ENCODE results near the gene TRIM47.

The TRIM47 gene

DNA sequence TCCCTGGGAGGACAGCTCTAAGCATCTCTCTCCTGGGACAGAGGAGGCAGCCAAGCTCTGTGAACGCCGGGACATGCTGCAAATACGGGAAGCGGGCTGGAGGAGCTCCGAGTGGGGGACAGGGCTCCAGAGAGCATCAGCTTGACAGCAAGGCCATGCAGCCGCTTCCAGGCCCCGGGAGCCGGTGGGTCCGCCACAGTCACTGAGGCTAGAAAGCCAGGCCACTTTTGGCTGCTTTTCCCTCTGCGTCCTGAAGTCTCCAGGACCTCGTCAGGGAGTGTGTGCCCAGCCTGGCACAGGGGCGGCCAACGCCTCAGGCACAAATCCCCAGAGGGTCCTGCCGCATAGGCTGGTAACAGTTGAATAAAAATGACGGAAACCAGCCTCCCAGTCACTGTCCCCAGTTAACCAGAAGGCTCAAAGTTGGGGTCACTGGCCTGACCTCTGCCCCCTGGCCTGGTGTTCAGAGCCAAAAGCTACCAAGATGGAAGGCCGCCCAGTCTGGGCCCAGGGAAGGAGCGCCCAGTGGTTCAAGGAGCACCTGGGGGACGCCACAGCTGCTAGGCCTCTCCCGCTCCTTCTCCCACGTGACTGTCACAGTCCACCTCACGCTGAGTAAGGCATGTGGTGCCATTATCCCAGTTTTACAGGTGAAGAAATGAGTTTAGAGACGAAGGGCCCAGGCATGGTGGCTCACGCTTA is 21.5 kb upstream of the TRIM47 start:
- Mint-ChIP-seq H3K4me3 (no peak overlapping the region), H3K27me3 (ENCODE audit: low read depth) (no peaks in the 10 kb centered on the region), H3K36me3 (ENCODE audit: low read depth) (peaks cover 11% of the 10 kb centered on the region), H3K27ac (no peak overlapping the region), H3K4me1 (ENCODE audit: low read depth) (peaks cover 21% of the 10 kb centered on the region), H3K9me3 (no peaks in the 10 kb centered on the region)

DNA sequence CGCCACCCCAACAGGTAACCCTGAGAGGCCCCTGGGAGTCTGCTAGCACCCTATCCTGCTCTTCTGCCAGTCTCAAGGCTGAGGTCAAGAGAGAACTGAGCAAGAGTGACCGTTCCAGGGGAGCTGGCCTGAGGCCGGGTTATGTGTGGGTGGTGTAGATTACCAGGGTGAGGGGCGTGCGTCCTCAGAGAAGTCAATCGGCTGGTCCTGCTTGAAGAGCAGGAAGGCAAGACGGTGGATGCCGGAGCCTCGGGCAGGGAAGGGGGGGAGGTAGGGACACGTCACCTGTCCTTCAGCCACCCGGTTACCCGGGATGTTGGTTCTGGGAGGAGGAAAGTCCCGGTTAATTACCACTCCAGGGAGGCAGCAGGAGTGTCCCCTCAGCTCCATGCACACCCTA is 21.0 kb upstream of the TRIM47 start:
- Mint-ChIP-seq H3K4me3 (no peak overlapping the region), H3K9me3 (no peaks in the 10 kb centered on the region), H3K27ac (no peak overlapping the region)

DNA sequence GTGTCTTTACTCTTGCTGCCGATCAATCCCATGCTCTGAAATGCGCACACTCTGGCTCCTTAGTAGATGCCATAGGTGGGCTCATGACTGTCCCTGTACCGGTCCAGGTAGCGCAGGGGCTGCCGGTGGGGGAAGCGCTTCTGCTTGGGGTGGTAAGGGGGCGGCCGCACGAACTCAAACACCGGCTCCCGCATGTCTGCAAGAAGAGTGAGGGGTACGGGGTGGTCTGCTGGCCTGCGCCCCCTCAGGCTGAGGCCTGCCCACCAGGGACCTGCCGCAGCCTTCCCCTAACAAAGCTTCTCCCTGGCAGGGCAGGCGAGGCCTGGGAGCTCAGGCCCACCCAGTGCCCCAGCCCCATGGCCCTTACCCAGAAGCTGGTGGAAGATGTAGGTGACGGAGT is 20.4 kb upstream of the TRIM47 start:
- no peaks in the 10 kb centered on the region for H3K27me3 Mint-ChIP-seq (ENCODE audit: low read depth)
- H3K4me1 Mint-ChIP-seq (ENCODE audit: low read depth), result peaks cover 24% of the 10 kb centered on the region
- peak overlapping the region; percentile 15 for H3K27ac Mint-ChIP-seq
- H3K36me3 Mint-ChIP-seq (ENCODE audit: low read depth), result peaks cover 11% of the 10 kb centered on the region
- no peaks in the 10 kb centered on the region for H3K9me3 Mint-ChIP-seq
- H3K4me3 Mint-ChIP-seq, result no peak overlapping the region

More for the DNA sequence above, 21.0 kb upstream of the TRIM47 start:
- H3K4me1 Mint-ChIP-seq (ENCODE audit: low read depth), result peaks cover 21% of the 10 kb centered on the region
- peaks cover 11% of the 10 kb centered on the region for H3K36me3 Mint-ChIP-seq (ENCODE audit: low read depth)
- H3K27me3 Mint-ChIP-seq (ENCODE audit: low read depth), result no peaks in the 10 kb centered on the region

DNA sequence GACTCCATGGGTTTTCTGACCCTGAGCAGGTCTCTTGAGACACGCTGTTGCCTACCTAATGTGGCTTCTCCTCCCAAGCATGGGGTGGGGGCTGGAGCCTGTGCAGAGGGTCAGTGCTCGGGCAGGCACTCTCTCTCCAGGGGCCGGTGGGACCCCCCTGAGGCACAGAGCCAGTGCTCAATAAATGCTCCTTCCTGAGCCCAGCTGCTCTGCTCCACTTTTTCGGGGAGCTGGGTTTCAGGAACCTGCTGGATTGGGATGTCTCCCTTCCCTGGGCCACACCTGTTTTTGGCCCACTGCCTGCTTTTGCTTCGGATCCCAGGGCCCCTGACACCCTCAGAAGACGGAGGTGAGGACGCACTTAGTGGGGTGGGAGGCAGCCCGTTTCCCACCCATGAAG is 19.7 kb upstream of the TRIM47 start:
- Mint-ChIP-seq H3K36me3 (ENCODE audit: low read depth) (peaks cover 12% of the 10 kb centered on the region), H3K27ac (no peak overlapping the region), H3K9me3 (no peaks in the 10 kb centered on the region), H3K4me3 (peak overlapping the region; percentile 56), H3K4me1 (ENCODE audit: low read depth) (peaks cover 25% of the 10 kb centered on the region), H3K27me3 (ENCODE audit: low read depth) (no peaks in the 10 kb centered on the region)

DNA sequence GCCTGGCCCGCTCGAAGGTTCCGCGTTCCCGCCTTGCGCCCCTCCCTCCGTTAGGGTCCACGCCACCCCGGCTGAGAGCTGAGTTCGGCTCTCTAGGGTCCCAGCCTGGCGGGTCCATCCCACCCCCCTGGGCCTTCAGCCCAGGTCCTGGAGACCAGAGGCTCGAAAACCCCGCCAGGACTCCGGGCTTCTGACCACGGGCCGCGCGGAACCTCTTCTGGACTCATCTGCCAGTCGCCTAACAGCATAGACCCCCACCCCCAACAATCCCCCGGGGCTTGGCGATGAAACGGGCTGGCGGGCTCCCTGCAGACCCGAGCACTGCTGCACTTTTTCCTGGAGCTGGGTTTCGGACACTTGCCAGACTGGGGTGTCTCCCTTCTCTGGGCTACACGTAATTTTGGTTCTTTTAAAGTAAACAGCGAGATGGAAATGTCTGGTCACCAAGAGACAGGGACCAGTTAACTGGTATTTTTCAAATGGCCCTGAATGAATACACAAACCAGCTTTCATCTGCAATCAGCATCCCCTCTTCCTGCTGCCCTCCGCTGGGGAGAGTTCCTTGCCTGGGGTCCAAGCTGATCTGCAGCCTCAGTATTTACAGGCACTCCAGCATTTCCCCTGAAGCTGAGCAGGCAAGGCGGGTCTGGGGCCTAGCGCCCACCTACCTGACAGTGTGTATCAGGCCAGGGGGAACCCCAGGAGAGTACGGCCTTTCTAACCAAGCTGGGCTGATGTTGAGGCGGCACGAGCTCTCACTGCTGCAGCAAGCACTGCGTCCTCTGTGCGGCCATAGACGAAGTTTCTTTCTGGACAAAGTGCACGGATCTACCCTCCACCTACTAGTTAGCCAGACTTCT is 19.0 kb upstream of the TRIM47 start:
- H3K27ac Mint-ChIP-seq, result peak overlapping the region; percentile 76
- peaks cover 25% of the 10 kb centered on the region for H3K4me1 Mint-ChIP-seq (ENCODE audit: low read depth)

DNA sequence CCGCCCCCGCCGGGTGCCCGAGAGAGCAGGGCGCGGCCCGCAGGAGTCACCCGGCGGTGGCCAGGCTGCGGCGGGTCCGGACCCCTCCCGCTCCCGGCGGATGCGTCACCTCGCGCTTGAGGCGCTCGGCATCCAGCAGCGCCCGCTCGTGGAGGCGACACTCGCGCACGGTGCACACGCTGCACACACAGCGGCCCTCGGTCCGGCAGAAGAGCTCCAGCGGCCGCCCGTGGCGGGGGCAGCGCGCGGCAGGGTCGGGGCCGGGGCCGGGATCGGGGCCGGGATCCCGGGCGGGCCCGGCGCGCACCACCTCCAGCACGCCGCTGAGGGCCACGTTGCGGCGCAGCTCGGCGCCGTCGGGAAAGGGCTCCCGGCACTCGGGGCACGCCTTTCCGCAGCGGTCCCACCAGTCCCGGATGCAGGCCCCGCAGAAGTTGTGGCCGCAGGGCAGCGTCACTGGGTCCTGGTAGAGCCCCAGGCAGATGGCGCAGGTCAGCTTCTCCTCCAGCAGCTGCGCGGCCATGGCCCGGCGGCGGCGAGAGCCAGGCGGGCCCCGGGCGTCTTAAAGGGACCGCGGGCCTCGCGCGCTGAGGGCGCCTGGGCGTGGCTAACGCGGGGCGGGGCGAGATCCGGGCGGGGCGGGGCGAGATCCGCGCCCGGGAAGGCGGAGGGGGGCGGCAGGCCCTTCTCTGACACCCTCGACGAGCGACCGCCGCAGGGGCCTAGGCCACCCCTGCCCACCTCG is 18.2 kb upstream of the TRIM47 start, which contains the start of gene TRIM65:
TRIM65 (minus strand) TSS at position 537 of the 745 bp plus-strand sequence; CDS start at position 523, 14 bp downstream.
- H3K27ac Mint-ChIP-seq, result peak within 1 kb of the TSS; percentile 83
- H3K27me3 Mint-ChIP-seq (ENCODE audit: low read depth), result no peaks in the 10 kb centered on the region
- peaks cover 25% of the 10 kb centered on the region for H3K4me1 Mint-ChIP-seq (ENCODE audit: low read depth)
- no peaks in the 10 kb centered on the region for H3K9me3 Mint-ChIP-seq
- peaks cover 10% of the 10 kb centered on the region for H3K36me3 Mint-ChIP-seq (ENCODE audit: low read depth)
- H3K4me3 Mint-ChIP-seq, result peak within 1 kb of the TSS; percentile 82

More for the DNA sequence above, 19.0 kb upstream of the TRIM47 start:
- peak overlapping the region; percentile 56 for H3K4me3 Mint-ChIP-seq
- H3K9me3 Mint-ChIP-seq, result no peaks in the 10 kb centered on the region
- no peaks in the 10 kb centered on the region for H3K27me3 Mint-ChIP-seq (ENCODE audit: low read depth)
- H3K36me3 Mint-ChIP-seq (ENCODE audit: low read depth), result peaks cover 12% of the 10 kb centered on the region

DNA sequence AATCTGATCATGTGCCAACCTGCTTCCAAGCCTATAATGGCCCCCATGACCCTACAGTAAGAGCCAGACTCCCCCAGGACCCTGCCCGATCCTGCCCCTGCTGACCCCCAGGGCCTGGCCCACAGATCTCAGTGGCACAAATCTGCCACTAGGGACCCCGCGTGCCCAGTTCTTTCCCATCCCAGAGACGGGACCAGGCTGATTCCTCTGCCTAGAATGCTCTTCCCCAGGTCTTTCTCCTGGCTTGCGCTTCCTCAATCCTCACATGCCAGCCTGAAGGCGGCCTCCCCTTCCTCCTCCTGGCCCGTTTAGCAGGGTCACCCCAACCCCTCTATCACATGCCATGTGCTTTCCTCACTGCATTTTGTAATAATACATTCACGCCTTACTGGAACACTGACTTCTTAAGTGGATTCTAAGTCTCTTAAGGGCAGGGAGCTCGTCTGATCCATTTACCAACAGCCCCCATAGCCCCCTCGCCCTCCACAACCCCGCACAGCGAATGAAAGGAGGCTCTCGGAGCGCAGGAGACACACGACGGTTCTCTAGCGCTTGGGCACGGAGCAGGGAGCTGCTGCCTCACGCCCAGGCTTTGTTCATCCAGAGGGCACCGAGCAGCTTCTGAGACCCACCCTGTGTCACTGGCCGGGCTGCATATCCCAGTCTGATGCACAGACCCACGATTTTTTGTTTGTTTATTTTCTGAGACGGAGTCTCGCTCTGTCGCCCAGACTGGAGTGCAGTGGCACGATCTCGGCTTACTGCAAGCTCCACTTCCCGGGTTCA is 17.2 kb upstream of the TRIM47 start:
- Mint-ChIP-seq H3K4me3 (peak overlapping the region; percentile 82), H3K4me1 (ENCODE audit: low read depth) (peaks cover 23% of the 10 kb centered on the region), H3K27me3 (ENCODE audit: low read depth) (no peaks in the 10 kb centered on the region), H3K9me3 (no peaks in the 10 kb centered on the region), H3K36me3 (ENCODE audit: low read depth) (peaks cover 10% of the 10 kb centered on the region), H3K27ac (peak overlapping the region; percentile 83)

DNA sequence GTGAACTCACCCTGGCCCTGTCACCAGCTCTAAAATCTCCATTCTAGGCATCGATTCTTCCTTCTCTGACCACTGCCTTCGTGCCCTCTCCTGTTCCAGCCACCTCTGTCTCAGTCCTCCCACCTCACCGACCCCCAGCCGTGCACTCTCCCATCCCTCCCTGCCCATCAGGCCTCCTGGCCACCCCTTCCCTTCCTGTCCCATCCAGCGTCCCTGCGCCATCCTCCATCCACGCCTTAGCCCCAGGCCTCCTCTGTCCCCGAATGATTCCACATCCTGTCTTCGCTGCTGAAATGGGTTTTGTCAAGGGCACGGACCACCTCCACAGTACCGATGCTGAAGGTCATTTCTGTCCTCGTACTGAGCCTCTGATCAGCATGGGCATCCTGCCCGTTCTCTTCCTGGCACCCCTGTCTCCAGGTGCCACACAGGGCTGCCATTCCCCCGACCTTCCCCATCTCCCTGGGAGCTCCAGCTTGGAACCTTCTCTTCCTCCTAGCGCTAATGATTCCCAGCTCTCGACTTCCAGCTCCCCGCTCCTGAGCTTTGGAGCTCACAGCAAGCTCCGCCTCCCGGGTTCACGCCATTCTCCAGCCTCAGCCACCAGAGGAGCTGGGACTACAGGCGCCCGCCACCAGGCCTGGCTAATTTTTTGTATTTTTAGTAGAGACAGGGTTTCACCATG is 15.8 kb upstream of the TRIM47 start:
- Mint-ChIP-seq H3K36me3 (ENCODE audit: low read depth) (peaks cover 10% of the 10 kb centered on the region), H3K9me3 (no peaks in the 10 kb centered on the region), H3K27ac (peak overlapping the region; percentile 78), H3K4me1 (ENCODE audit: low read depth) (peaks cover 23% of the 10 kb centered on the region), H3K27me3 (ENCODE audit: low read depth) (no peaks in the 10 kb centered on the region), H3K4me3 (peak overlapping the region; percentile 21)

DNA sequence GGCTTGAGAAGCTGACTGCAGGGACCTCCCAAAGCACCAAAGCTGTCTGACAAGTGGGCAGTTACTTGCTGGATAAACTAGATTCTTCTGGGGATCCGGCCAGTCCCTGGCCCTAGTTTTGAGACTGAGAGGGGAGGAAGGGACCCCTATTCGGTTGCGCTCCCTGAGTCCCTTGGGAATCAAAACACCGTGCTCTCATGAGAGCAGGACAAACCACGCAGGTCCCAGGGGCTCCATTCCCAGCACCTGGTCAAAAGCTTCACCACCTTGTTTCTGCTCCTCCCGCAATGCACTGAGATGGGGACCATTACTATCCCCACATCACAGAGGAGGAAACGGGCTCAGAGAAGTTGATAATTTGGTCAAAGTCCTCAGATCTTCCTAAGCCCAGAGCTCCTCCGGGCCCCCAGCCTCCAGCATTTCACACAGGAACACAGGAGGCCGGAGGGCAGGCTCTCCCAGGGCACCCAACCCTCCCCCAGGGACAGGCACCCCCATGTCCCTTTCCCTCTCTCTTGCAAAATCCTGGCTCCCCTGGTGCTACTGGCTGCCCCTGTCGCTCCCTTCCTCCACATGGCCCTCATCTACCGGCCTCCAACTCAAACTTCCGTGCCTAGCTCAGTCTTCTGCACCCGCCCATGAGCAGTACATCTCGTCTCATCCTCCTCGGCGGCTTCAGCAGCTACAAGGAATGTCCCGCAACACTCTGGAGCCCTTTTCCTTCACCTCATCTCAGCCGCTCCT is 15.1 kb upstream of the TRIM47 start:
- Mint-ChIP-seq H3K9me3 (no peaks in the 10 kb centered on the region), H3K4me1 (ENCODE audit: low read depth) (peaks cover 23% of the 10 kb centered on the region), H3K36me3 (ENCODE audit: low read depth) (peaks cover 6% of the 10 kb centered on the region), H3K4me3 (no peak overlapping the region), H3K27me3 (ENCODE audit: low read depth) (no peaks in the 10 kb centered on the region), H3K27ac (peak overlapping the region; percentile 78)

DNA sequence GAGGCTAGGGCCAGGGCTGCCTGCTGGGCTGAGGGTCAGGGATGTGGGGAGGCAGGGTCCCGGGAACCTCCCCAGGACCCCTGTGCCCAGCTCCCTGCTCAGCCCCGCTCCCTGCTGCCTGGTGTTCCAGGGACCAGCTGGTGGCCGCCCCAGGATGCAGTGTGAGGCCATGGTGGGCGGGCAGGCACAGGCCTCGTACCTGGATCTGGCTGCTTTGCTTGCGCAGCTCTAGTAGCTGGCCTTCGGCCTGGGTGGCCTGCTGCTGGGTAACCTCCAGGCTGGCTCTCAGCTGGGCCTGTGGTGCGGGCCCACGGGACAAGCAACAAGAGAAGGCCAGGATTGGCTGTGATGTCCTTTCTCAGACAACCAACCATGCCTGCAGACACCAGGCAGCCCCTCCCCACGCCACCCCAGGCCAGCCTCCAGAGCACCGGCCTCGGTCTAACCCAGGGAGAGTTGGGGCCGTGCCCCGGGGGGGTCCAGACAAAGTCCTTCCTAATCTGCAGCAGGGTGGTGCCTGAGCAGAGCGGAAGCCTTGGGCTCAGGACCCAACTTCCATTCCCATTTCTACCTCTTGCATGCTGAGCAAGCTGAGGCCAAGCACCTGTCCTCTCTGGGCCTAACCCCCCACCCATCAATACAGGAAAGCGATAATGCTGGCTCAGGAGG is 14.3 kb upstream of the TRIM47 start:
- Mint-ChIP-seq H3K9me3 (no peaks in the 10 kb centered on the region), H3K36me3 (ENCODE audit: low read depth) (peaks cover 8% of the 10 kb centered on the region), H3K4me3 (no peak overlapping the region), H3K27me3 (ENCODE audit: low read depth) (no peaks in the 10 kb centered on the region), H3K27ac (no peak overlapping the region), H3K4me1 (ENCODE audit: low read depth) (peaks cover 22% of the 10 kb centered on the region)

DNA sequence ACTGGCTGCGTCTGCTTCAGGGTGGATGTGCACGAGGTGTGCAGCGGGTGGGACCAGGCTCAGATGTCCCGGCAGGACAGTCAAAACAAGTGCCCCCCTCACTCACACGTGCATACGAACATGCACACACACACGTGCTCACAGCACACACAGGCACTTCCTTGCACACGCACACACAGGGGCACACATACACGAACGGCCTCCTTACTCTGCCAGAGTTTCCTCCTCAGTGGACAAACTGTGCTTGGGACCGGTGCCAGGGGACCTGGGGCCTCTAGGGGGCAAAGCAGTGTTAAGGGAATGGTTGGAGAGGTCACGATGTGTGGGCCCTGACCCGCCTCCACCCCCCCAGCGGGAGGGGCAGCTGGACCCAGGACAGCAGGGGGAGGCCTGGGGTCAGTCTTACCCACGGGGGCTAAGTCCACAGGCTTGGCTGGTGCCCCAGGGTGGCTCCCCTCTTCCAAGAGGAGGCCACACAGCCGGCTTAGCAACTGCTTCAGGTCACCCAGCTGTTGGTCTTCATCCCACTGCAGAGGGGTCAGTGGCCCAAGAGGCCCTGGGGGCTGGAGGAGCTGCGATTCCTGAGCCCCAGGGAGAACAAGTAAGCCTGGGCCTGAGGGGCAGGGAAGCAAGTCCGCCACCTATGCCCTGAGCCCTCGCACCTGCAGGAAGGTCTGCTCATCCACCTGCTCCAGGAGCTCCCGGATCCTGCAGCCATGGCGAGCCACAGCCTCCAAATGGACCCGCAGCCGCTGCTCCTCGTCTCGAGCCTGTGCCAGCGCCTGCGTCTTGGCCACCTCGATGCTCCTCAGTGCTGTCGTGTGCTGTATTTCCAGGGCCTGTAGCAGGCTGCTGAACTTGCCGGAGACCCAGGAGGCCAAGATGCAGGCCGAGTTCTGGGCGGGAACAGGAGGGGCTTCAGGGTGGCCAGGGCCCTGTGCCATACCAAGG is 13.5 kb upstream of the TRIM47 start:
- Mint-ChIP-seq H3K27ac (no peak overlapping the region), H3K4me1 (ENCODE audit: low read depth) (peaks cover 17% of the 10 kb centered on the region), H3K36me3 (ENCODE audit: low read depth) (peaks cover 8% of the 10 kb centered on the region), H3K27me3 (ENCODE audit: low read depth) (no peaks in the 10 kb centered on the region), H3K4me3 (no peak overlapping the region), H3K9me3 (no peaks in the 10 kb centered on the region)
